Testis (tissue), 3 donors: ENCODE results near the gene GLIS1. TPM values are rescaled to one million over a fixed set of nuclear protein-coding genes. Genes with fewer than 3 reads are reported as not detected.

ENCODE experiments used
- DNase-seq: peaks from one replicate; pipeline ENCODE4 v3.0.0-alpha.2; 2019
- H3K27ac ChIP-seq, 2 donors: fragments of 200-600 bp; sonication (generic); one replicate each; pipeline ENCODE4 v1.5.1; 2019
- H3K27me3 ChIP-seq: fragments of 200-600 bp; sonication (generic); one replicate; pipeline ENCODE4 v1.5.1; 2019
- H3K36me3 ChIP-seq: fragments of 200-600 bp; sonication (generic); one replicate; pipeline ENCODE4 v1.5.1; 2017; ENCODE audit warnings: low read depth; ENCODE audit errors: missing control alignments
- H3K4me1 ChIP-seq: fragments of 200-600 bp; sonication (generic); one replicate; pipeline ENCODE4 v1.5.1; 2019
- H3K4me3 ChIP-seq, 2 donors: fragments of 200-600 bp; sonication (generic); one replicate each; pipeline ENCODE4 v1.5.1; 2017 to 2019
- H3K9me3 ChIP-seq: fragments of 200-600 bp; sonication (generic); one replicate; pipeline ENCODE4 v1.5.1; 2017
- CTCF ChIP-seq, 3 experiments: fragments of 450-650 bp in 2 of 3; fragments of 200-600 bp in 1 of 3; sonication (generic) in 1 of 3; IDR thresholded peaks; one replicate each; pipeline ENCODE4 v1.5.1; 2016 to 2019; ENCODE audit warnings: antibody characterized with exemption in 3 of 3, mild to moderate bottlenecking in 2 of 3, moderate library complexity in 1 of 3
- POLR2A ChIP-seq: fragments of 450-650 bp; IDR thresholded peaks from one replicate; pipeline ENCODE4 v1.6.1; 2017; ENCODE audit warnings: antibody characterized with exemption, mild to moderate bottlenecking, moderate library complexity
- WGBS, 2 donors: methylation state at CpG; one replicate each; pipeline ENCODE4 v1.1.5; 2018; 5-methylcytosine and 5-hydroxymethylcytosine counted together
- intact Hi-C: fragments of 100-400 bp; cut with DNase I; formaldehyde crosslinking; loops from one replicate; pipeline ENCODE4 v1.15.1; 2023; ENCODE audit warnings: low total_unique reads
- polyA plus RNA-seq: library from polyadenylated mRNA; stranded (reverse); fragments of 350-450 nt; fragmentation: Illumina TruSeq; extraction: RNeasy Lipid Tissue Mini Kit (QIAGEN cat#74804); gene quantifications from one replicate; pipeline ENCODE4 v1.2.3, GENCODE V29; 2014; ENCODE audit warnings: low read depth, low replicate concordance; ENCODE audit not compliant: insufficient read depth
- total RNA-seq, 2 donors: library from RNA; depleted of rRNA; stranded (reverse); fragments of >200 nt; gene quantifications; one replicate each; pipeline ENCODE4 v1.2.3, GENCODE V29; 2016

Gene GLIS1
- total and polyA plus RNA-seq, 3 donors from 2014 or later = 2.9 to 6.1 (median 3.8) TPM

GRCh38 chr1:53718443-53718842, 20.5 kb downstream of the GLIS1 start:
- Histone ChIP-seq H3K4me3 (no peak overlapping the region), H3K36me3 (no peaks in the 10 kb centered on the region), H3K4me1 (no peaks in the 10 kb centered on the region), H3K9me3 (no peaks in the 10 kb centered on the region), H3K27me3 (no peaks in the 10 kb centered on the region), H3K27ac (no peak overlapping the region)
- no peak for DNase-seq
- WGBS, 2 donors = 78 to 83% methylated on average over 2 of the region's 2 CpGs
- intact Hi-C loops = no loop called here
- TF ChIP-seq CTCF (IDR thresholded peaks at IDR 0.05) = no peak
- no peak for TF ChIP-seq POLR2A

GRCh38 chr1:53717025-53717804, 21.7 kb downstream of the GLIS1 start:
- TF ChIP-seq CTCF (IDR thresholded peaks at IDR 0.05) = no peak
- intact Hi-C loops = no loop called here
- WGBS, 2 donors = 90 to 95% methylated on average over 6 of the region's 6 CpGs
- H3K36me3 ChIP-seq = no peaks in the 10 kb centered on the region
- H3K4me3 ChIP-seq = no peak overlapping the region
- H3K27me3 ChIP-seq = no peaks in the 10 kb centered on the region
- DNase-seq = no peak
- H3K9me3 ChIP-seq = no peaks in the 10 kb centered on the region
- H3K4me1 ChIP-seq = no peaks in the 10 kb centered on the region
- no peak overlapping the region for H3K27ac ChIP-seq

- WGBS, 2 donors = 78 to 87% methylated on average over 5 of the region's 5 CpGs
- TF ChIP-seq POLR2A = no peak
- TF ChIP-seq CTCF (IDR thresholded peaks at IDR 0.05) = no peak
- no peak overlapping the region for H3K4me3 ChIP-seq
- H3K27me3 ChIP-seq = no peaks in the 10 kb centered on the region
- no peaks in the 10 kb centered on the region for H3K4me1 ChIP-seq
- H3K9me3 ChIP-seq = no peaks in the 10 kb centered on the region
- DNase-seq = no peak
- H3K36me3 ChIP-seq = no peaks in the 10 kb centered on the region
- no peak overlapping the region for H3K27ac ChIP-seq
- intact Hi-C loops = no loop called here
These were observed 22.8 kb downstream of the GLIS1 start for GRCh38 chr1:53716150-53716549.

DNA sequence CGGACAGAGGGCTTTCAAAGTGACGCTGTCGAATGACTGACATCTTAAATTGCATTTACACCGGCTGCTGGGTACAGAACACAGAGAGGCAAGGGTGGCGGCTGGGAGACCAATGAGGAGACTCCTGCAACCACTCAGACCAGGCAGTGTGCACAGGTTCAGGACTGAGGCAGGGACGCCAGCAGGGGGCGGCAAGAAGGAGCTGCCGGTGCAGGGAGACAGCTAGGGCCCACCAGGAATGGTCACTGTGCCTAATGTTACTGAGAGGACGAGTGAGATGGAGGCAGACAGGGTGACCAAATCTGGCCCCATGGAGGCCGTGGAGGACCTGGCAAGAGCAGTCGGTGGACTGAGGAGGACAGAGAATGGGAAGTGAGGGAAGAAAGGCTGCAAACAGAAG, 23.5 kb downstream of the GLIS1 start:
- Histone ChIP-seq H3K9me3 (no peaks in the 10 kb centered on the region), H3K36me3 (no peaks in the 10 kb centered on the region), H3K4me1 (no peaks in the 10 kb centered on the region), H3K4me3 (no peak overlapping the region), H3K27me3 (no peaks in the 10 kb centered on the region), H3K27ac (no peak overlapping the region)
- peak in 1 of 3 experiments; percentile 15 for TF ChIP-seq CTCF (IDR thresholded peaks at IDR 0.05)
- no peak for TF ChIP-seq POLR2A
- WGBS, 2 donors = 64 to 73% methylated on average over 11 of the region's 11 CpGs
- peak; percentile 22 for DNase-seq
- intact Hi-C loops = no loop called here

- Histone ChIP-seq H3K27ac (no peak overlapping the region), H3K27me3 (no peaks in the 10 kb centered on the region), H3K4me3 (no peak overlapping the region), H3K36me3 (no peaks in the 10 kb centered on the region), H3K9me3 (no peaks in the 10 kb centered on the region), H3K4me1 (no peaks in the 10 kb centered on the region)
- WGBS, 2 donors = 82% methylated on average over 2 of the region's 2 CpGs; no CpG with 5 or more reads in 1 of the 2 donors
- intact Hi-C loops = no loop called here
- no peak for TF ChIP-seq POLR2A
- TF ChIP-seq CTCF (IDR thresholded peaks at IDR 0.05) = no peak
- DNase-seq = no peak
These were observed 26.7 kb downstream of the GLIS1 start for GRCh38 chr1:53712276-53712675.
